Raji (cell line): ENCODE results near the gene SMIM35.

Experiments used
- POLR2A ChIP-seq: IDR thresholded peaks from 2 replicates; pipeline ENCODE4 v1.6.1; 2011; ENCODE audit warnings: low read depth, low read length, control low read depth; ENCODE audit not compliant: insufficient read depth

Gene SMIM35

GRCh38 chr11:118074091-118074685 lies 12.6 kb downstream of the SMIM35 start:
- no peak for TF ChIP-seq POLR2A

- no peak for TF ChIP-seq POLR2A
Measured at GRCh38 chr11:118073554-118073953, 13.2 kb downstream of the SMIM35 start.

GRCh38 chr11:118071416-118072030 lies 15.2 kb downstream of the SMIM35 start:
- no peak for TF ChIP-seq POLR2A

GRCh38 chr11:118068945-118069612 lies 17.7 kb downstream of the SMIM35 start:
- TF ChIP-seq POLR2A = no peak

DNA sequence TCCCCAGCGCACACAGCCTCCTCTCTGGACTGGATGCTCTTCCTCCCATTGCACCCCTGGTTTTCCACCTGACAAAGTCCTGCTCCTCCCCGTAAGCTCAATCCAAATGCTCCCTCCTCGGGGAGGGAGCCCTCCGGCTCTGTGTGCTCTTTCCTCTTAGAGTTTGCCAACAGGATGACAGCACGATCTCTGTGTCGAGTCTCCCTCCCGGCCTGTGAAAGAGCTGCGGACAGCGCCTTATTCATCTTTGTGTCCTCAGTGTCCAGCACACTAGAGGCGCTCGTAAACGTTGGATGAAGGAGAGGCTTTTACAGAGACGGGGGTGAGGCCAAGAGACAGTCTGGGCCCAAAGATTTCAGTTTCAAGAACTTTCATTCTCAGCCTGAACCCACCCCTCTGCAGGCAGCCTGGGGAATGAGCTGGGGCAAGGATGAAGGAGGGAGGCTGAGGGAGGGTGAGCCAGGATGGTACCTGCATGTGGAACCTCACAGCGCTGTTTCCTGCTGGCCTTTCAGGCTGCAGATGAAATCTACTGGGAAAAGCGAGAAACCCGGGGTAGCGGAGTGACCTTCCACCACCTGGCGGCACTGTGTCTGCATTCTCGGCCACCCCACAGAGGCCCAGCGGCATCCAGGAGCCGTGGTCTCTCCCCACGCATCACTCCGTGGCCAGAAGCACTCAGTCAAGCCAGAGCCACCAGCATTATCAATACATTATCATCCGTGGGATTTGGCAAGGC lies 18.4 kb downstream of the SMIM35 start:
- TF ChIP-seq POLR2A = no peak

- no peak for TF ChIP-seq POLR2A
Measured at GRCh38 chr11:118067006-118067405, 19.8 kb downstream of the SMIM35 start.

DNA sequence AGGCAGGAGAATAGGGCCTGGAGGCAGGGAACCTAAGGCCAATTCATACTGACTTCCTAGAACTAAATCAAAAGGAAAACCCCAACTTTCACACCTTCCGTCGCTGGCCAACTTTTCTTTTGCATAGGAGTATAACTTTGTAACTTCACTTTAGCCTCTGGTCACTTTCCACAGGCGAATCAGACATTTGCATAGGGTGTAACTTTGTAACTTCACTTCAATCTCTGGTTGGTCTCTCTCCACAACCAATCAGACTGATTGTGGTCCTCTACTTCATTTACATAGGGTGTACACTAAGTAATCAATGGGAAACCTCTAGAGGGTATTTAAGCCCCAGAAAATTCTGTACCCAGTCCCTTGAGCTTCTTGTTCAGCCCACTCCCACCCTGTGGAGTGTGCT lies 21.4 kb downstream of the SMIM35 start:
- no peak for TF ChIP-seq POLR2A

GRCh38 chr11:118064956-118065355 lies 21.8 kb downstream of the SMIM35 start:
- no peak for TF ChIP-seq POLR2A

GRCh38 chr11:118061586-118062125 lies 25.1 kb downstream of the SMIM35 start:
- no peak for TF ChIP-seq POLR2A

- no peak for TF ChIP-seq POLR2A
Measured at GRCh38 chr11:118060869-118061268, 25.9 kb downstream of the SMIM35 start.

- TF ChIP-seq POLR2A = no peak
Measured at GRCh38 chr11:118060081-118060661, 26.6 kb downstream of the SMIM35 start.

- TF ChIP-seq POLR2A = no peak
Measured at GRCh38 chr11:118059246-118059940, 27.4 kb downstream of the SMIM35 start.

DNA sequence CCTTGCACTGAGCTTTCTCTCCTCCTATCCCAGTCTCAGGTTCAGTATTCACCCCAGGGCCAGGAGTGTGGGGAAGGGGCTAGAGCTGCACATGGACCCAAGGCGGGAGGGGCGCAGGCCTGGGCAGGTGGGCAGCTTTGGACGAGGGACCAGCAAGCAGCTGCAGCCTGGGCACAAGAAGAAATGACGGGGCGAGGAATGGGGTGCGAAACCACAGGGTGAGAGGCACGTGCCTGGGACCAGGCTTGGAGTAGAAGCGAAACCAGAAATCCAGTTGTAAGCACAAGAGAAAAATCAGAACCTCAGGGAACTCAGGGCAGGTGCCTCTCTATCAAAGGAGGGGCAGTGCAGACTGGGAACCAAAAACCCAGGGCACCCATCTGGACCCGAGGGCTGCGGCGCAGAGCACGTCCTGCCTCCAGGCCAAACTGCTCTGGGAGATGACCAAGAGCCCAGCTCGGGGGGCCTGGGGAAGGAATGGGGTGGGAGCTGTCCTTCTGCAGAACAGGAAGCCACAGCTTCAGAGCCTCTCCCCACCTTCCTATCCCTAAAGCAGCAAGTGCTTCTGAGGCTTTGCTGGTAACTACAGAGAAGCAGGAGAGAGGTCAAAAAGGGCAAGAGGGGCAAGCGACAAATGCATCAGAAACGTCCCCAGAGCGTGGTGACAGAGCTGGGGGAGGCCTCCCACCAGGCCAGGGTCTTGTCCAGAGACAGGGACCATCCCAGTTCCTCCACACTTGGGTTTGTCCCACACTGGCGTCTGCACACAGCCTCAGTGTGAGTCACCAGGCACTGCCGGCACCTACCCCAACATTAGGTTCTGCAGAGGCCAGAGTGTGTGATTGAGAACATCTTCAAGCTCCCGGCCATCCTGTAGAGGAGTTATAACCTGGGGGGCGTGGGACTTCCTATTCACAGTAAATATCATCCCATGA lies 28.2 kb downstream of the SMIM35 start:
- no peak for TF ChIP-seq POLR2A

GRCh38 chr11:118057251-118058145 lies 29.3 kb downstream of the SMIM35 start:
- TF ChIP-seq POLR2A = no peak
